Neuronal stem cell (in vitro differentiated cells): ENCODE results near the gene TIMM50.
A peak's percentile ranks its signal among the peaks of the same experiment; 100 is the strongest.
"Not testable (repeated sequence)": the region's sequence is repeated elsewhere in the genome, so short reads cannot be mapped to it uniquely, and the experiment has no call there.

Source experiments
- DNase-seq: peaks from one replicate; pipeline ENCODE4 v3.0.0-alpha.2; 2013; ENCODE audit warnings: low spot score
- H2AFZ ChIP-seq: one replicate; pipeline ENCODE4 v1.6.1; 2013; ENCODE audit warnings: mild to moderate bottlenecking, low read length, inconsistent platforms
- H2AK5ac ChIP-seq: 2 replicates; pipeline ENCODE4 v1.6.1; 2013; ENCODE audit warnings: low read depth, mild to moderate bottlenecking, inconsistent platforms, low read length, moderate library complexity, mixed read lengths
- H2BK120ac ChIP-seq: 2 replicates; pipeline ENCODE4 v1.6.1; 2013; ENCODE audit warnings: low read depth, mild to moderate bottlenecking, inconsistent platforms, low read length, moderate library complexity, mixed read lengths
- H2BK12ac ChIP-seq: one replicate; pipeline ENCODE4 v1.6.1; 2013; ENCODE audit warnings: low read length, inconsistent platforms
- H2BK15ac ChIP-seq: 2 replicates; pipeline ENCODE4 v1.6.1; 2013; ENCODE audit warnings: mild to moderate bottlenecking, low read length, inconsistent platforms, mixed read lengths
- H2BK5ac ChIP-seq: one replicate; pipeline ENCODE4 v1.6.1; 2013; ENCODE audit warnings: inconsistent platforms, mild to moderate bottlenecking, low read length, moderate library complexity
- H3K14ac ChIP-seq: one replicate; pipeline ENCODE4 v1.6.1; 2013; ENCODE audit warnings: low read length, inconsistent platforms
- H3K18ac ChIP-seq: 2 replicates; pipeline ENCODE4 v1.6.1; 2013; ENCODE audit warnings: low read length, inconsistent platforms
- H3K23ac ChIP-seq: 2 replicates; pipeline ENCODE4 v1.6.1; 2013; ENCODE audit warnings: low read depth, mild to moderate bottlenecking, mixed read lengths, low read length, inconsistent platforms; ENCODE audit not compliant: poor library complexity
- H3K27ac ChIP-seq: replicated peaks from 3 replicates; pipeline ENCODE4 v1.5.1; 2013; ENCODE audit warnings: low read length, inconsistent platforms
- H3K27me3 ChIP-seq, 3 experiments: 2 replicates each; pipeline ENCODE4 v1.6.1; 2013; ENCODE audit warnings: low read length in 3 of 3, mild to moderate bottlenecking in 2 of 3, inconsistent platforms in 1 of 3, low read depth in 1 of 3, mixed read lengths in 1 of 3, moderate library complexity in 1 of 3; ENCODE audit not compliant: control insufficient read depth in 3 of 3, insufficient read depth in 3 of 3
- H3K36me3 ChIP-seq, 2 donors: replicated peaks in 1 of 2; 2 replicates each; pipeline ENCODE4 v1.6.1; 2013; ENCODE audit warnings: low read length in 2 of 2; ENCODE audit not compliant: control insufficient read depth in 2 of 2, insufficient read depth in 2 of 2
- H3K4ac ChIP-seq: 2 replicates; pipeline ENCODE4 v1.6.1; 2013; ENCODE audit warnings: inconsistent platforms, mild to moderate bottlenecking, low read length, moderate library complexity
- H3K4me1 ChIP-seq, 2 donors: 1 replicate in 1 of 2; 2 replicates in 1 of 2; pipeline ENCODE4 v1.6.1; 2013; ENCODE audit warnings: low read length in 2 of 2, low read depth in 1 of 2; ENCODE audit not compliant: control insufficient read depth in 2 of 2, insufficient read depth in 1 of 2
- H3K4me2 ChIP-seq: one replicate; pipeline ENCODE4 v1.6.1; 2013; ENCODE audit warnings: mild to moderate bottlenecking, low read length, inconsistent platforms; ENCODE audit not compliant: insufficient read depth, poor library complexity, severe bottlenecking
- H3K4me3 ChIP-seq, 2 donors: 2 replicates each; pipeline ENCODE4 v1.5.1; 2013; ENCODE audit warnings: low read length in 2 of 2, mild to moderate bottlenecking in 2 of 2, inconsistent platforms in 1 of 2, moderate library complexity in 1 of 2
- H3K79me1 ChIP-seq: one replicate; pipeline ENCODE4 v1.6.1; 2013; ENCODE audit warnings: low read depth, mild to moderate bottlenecking, inconsistent platforms, low read length, moderate library complexity
- H3K9ac ChIP-seq: one replicate; pipeline ENCODE4 v1.6.1; 2013; ENCODE audit warnings: mild to moderate bottlenecking, low read depth, low read length, inconsistent platforms; ENCODE audit not compliant: poor library complexity
- H3K9me3 ChIP-seq, 2 donors: replicated peaks in 1 of 2; 2 replicates each; pipeline versions ENCODE3 to v1.6.1; 2013; ENCODE audit warnings: low read length in 2 of 2, mild to moderate bottlenecking in 2 of 2, inconsistent platforms in 1 of 2, low read depth in 1 of 2, mixed read lengths in 1 of 2, moderate library complexity in 1 of 2; ENCODE audit not compliant: control insufficient read depth in 2 of 2, insufficient read depth in 1 of 2
- H4K8ac ChIP-seq: one replicate; pipeline ENCODE4 v1.6.1; 2013; ENCODE audit warnings: low read depth, mild to moderate bottlenecking, inconsistent platforms, low read length, moderate library complexity
- H4K91ac ChIP-seq: one replicate; pipeline ENCODE4 v1.6.1; 2013; ENCODE audit warnings: low read length, low read depth, mild to moderate bottlenecking, inconsistent platforms; ENCODE audit not compliant: poor library complexity
- WGBS, 2 donors: extraction: QIAGEN DNeasy Blood & Tissue Kit; methylation state at CpG; one replicate each; pipeline ENCODE4 v1.1.7; 2013; ENCODE audit warnings: missing lambda C conversion rate in 2 of 2, mixed read lengths in 1 of 2; ENCODE audit not compliant: insufficient read length in 2 of 2, insufficient replicate concordance in 1 of 2; ENCODE audit errors: extremely low coverage in 2 of 2; 5-methylcytosine and 5-hydroxymethylcytosine counted together

Gene TIMM50

GRCh38 chr19:39473443-39473960 lies 7.1 kb upstream of the TIMM50 start:
- Histone ChIP-seq H3K18ac (no peak overlapping the region), H3K9me3 (peaks cover 0 to 3% of the 10 kb centered on the region in 2 donors), H3K27me3 (no peaks in the 10 kb centered on the region), H3K4me1 (no peaks in the 10 kb centered on the region), H2BK5ac (peak overlapping the region; percentile 60), H3K23ac (no peak overlapping the region), H3K4me3 (no peak overlapping the region), H2AK5ac (no peak overlapping the region), H2BK15ac (no peak overlapping the region), H2BK12ac (no peak overlapping the region), H4K91ac (no peak overlapping the region), H3K27ac (no peak overlapping the region), H4K8ac (no peak overlapping the region), H3K4ac (no peak overlapping the region), H3K9ac (peak overlapping the region; percentile 70), H3K36me3 (peaks cover 72 to 84% of the 10 kb centered on the region in 2 donors), H3K4me2 (no peak overlapping the region), H3K14ac (no peak overlapping the region), H2BK120ac (no peak overlapping the region), H2AFZ (no peak overlapping the region), H3K79me1 (peaks cover 4% of the 10 kb centered on the region)
- WGBS, 2 donors = no CpG with 5 or more reads among the region's 11 CpGs
- no peak for DNase-seq

GRCh38 chr19:39474139-39474620 lies 6.5 kb upstream of the TIMM50 start:
- no peak overlapping the region for H2AFZ ChIP-seq
- H3K36me3 ChIP-seq = peaks cover 65 to 78% of the 10 kb centered on the region in 2 donors
- H4K91ac ChIP-seq = peak overlapping the region; percentile 53
- H3K9ac ChIP-seq = peak overlapping the region; percentile 21
- no peak overlapping the region for H2BK120ac ChIP-seq
- no peak overlapping the region for H3K23ac ChIP-seq
- H3K9me3 ChIP-seq = peaks cover 0 to 3% of the 10 kb centered on the region in 2 donors
- no peaks in the 10 kb centered on the region for H3K27me3 ChIP-seq
- peak overlapping the region; percentile 60 for H2BK5ac ChIP-seq
- H3K4me2 ChIP-seq = no peak overlapping the region
- no peak overlapping the region for H2BK12ac ChIP-seq
- peak; percentile 45 for DNase-seq
- peak overlapping the region; percentile 60 for H2AK5ac ChIP-seq
- H3K18ac ChIP-seq = no peak overlapping the region
- peak overlapping the region; percentile 21 for H3K14ac ChIP-seq
- no peak overlapping the region for H2BK15ac ChIP-seq
- WGBS, 2 donors = no CpG with 5 or more reads among the region's 9 CpGs
- H3K4me1 ChIP-seq = no peaks in the 10 kb centered on the region
- no peak overlapping the region for H4K8ac ChIP-seq
- H3K4ac ChIP-seq = no peak overlapping the region
- peak overlapping the region in 1 of 2 donors; percentile 13 for H3K4me3 ChIP-seq
- H3K79me1 ChIP-seq = peaks cover 4% of the 10 kb centered on the region
- no peak overlapping the region for H3K27ac ChIP-seq

- no peak for DNase-seq
- H3K4me1 ChIP-seq = peaks cover 3% of the 10 kb centered on the region in 2 donors
- no peak overlapping the region for H4K91ac ChIP-seq
- no peak overlapping the region for H3K18ac ChIP-seq
- H3K27ac ChIP-seq = no peak overlapping the region
- peaks cover 52 to 62% of the 10 kb centered on the region in 2 donors for H3K36me3 ChIP-seq
- H2AFZ ChIP-seq = no peak overlapping the region
- H3K9ac ChIP-seq = no peak overlapping the region
- WGBS, 2 donors = no CpG with 5 or more reads among the region's 2 CpGs
- no peaks in the 10 kb centered on the region for H3K27me3 ChIP-seq
- peaks cover 4% of the 10 kb centered on the region for H3K79me1 ChIP-seq
- no peak overlapping the region for H2BK5ac ChIP-seq
- H3K4me3 ChIP-seq = no peak overlapping the region
- H2BK12ac ChIP-seq = no peak overlapping the region
- H4K8ac ChIP-seq = no peak overlapping the region
- no peak overlapping the region for H2AK5ac ChIP-seq
- no peak overlapping the region for H3K4ac ChIP-seq
- no peak overlapping the region for H2BK120ac ChIP-seq
- no peak overlapping the region for H3K4me2 ChIP-seq
- no peak overlapping the region for H3K14ac ChIP-seq
- H3K23ac ChIP-seq = no peak overlapping the region
- peaks cover 0 to 3% of the 10 kb centered on the region in 2 donors for H3K9me3 ChIP-seq
- no peak overlapping the region for H2BK15ac ChIP-seq
Measured at GRCh38 chr19:39475748-39476147, 4.9 kb upstream of the TIMM50 start.

- H2AFZ ChIP-seq, H3K9me3 ChIP-seq, DNase-seq, H3K4me2 ChIP-seq, H3K27me3 ChIP-seq, H3K79me1 ChIP-seq, H3K23ac ChIP-seq, H2AK5ac ChIP-seq, H3K18ac ChIP-seq, H4K91ac ChIP-seq, H3K4ac ChIP-seq, H2BK5ac ChIP-seq, H4K8ac ChIP-seq, H3K4me3 ChIP-seq, H3K9ac ChIP-seq, H3K14ac ChIP-seq, H2BK15ac ChIP-seq, H2BK12ac ChIP-seq, H2BK120ac ChIP-seq, H3K27ac ChIP-seq: not testable (repeated sequence)
- Histone ChIP-seq H3K4me1 (peaks cover 10 to 12% of the 10 kb centered on the region in 2 donors), H3K36me3 (peaks cover 27 to 44% of the 10 kb centered on the region in 2 donors)
- WGBS, 2 donors = no CpG with 5 or more reads among the region's 11 CpGs
Measured at GRCh38 chr19:39479319-39479801, 1.3 kb upstream of the TIMM50 start.
